ENCODE data around the gene CTNND2.

Gene CTNND2

GRCh38 chr5:11224436-11225187, 679.6 kb downstream of the CTNND2 start:
- DNase-seq, result no peak

- DNase-seq, result no peak
These were observed 682.1 kb downstream of the CTNND2 start for GRCh38 chr5:11222169-11222568.

GRCh38 chr5:11214864-11215644, 689.2 kb downstream of the CTNND2 start:
- no peak for DNase-seq

GRCh38 chr5:11212706-11213105, 691.5 kb downstream of the CTNND2 start:
- no peak for DNase-seq

- DNase-seq, result no peak
These were observed 706.5 kb downstream of the CTNND2 start for GRCh38 chr5:11197726-11198125.

DNA sequence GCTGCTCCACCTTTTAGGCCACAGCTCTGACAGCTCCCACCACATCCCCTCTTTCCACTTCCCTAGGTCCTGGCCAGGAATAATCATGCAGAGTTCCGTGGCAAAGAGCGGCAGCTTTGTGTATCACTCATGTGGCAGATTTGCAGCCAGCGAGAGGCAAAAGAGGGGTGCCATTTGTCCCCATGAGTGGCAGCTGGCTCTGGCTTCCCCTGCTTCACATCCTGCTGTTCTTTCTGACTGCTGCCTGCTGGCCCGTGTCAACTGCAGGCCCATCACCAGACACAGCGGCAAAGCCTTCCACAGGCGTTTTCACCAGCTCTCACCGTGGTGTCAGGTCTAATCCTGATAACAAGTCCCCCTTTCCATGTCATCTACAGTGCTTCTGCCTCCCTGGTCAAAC, 712.6 kb downstream of the CTNND2 start:
- DNase-seq, result no peak

- no peak for DNase-seq
These were observed 721.7 kb downstream of the CTNND2 start for GRCh38 chr5:11182441-11183080.

GRCh38 chr5:11181940-11182339, 722.3 kb downstream of the CTNND2 start:
- no peak for DNase-seq

- no peak for DNase-seq
These were observed 723.4 kb downstream of the CTNND2 start for GRCh38 chr5:11180890-11181289.

DNA sequence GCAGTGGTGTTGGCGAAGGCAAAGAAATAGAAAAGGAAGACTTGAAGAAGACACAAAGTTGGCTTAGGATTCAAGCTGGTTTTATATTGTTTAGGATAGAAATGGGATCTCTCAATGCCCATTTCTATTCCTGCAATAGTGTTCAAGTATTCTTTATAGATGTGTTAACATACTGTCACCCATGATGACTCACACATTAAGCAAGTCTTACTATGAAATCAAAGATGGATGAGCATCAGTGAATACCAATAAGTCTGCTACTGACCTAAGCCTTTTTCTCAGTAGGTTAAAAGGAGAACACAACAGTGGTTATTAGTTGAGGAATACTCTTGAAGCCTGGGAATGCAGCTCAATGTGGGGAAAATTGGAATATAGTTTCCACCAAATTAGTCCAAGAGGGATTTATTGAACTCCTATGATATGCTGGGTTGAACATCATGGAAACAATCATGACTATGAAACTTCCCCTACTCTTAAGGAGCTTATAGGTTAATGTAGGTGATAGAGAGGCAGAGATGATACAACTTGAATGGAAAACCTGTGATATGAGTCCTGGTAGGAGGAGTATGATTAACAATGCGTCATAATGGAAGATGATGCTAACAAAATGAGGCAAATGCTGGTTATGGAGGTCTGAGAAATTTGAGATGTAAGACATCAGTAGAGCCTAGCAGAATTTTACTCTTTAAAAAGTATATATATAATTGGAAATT, 726.1 kb downstream of the CTNND2 start:
- no peak for DNase-seq

GRCh38 chr5:11174591-11174990, 729.7 kb downstream of the CTNND2 start:
- no peak for DNase-seq

DNA sequence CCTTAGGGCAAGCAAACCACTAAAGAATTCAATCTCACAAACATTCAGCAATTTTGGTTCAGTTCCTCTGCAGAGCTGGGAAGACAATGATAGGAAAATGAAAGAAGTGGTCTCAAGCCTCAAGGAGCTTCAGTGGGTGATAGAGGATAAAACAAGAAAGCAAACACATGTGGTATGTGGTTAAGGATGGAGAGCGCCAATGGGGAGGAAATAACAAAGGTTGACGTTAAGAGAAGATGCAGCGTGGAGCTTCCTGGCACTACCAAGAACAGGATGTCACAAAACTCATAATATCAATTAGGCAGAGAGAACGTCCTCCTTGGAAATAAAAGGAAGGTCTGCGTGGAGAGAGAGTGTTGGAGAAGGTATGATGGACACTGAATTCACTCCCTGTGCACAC, 731.8 kb downstream of the CTNND2 start:
- no peak for DNase-seq

DNA sequence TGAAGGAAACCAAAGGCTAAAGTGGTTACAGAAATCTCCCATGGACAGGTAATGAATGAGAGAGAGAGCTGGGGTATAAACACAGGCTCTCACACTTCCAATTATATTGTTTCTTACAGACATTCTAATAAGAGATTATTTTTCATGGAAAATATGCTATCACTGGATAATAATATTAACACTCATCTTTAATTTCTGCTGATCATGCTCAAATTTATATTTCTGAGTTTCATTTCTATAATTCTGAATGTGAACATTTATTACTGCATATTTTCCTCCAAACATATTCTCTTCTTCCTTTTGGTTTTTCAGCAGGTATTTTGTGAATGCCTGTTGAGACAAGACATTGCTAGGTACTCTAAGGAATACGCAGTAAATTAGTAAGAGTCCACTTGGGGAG, 733.0 kb downstream of the CTNND2 start:
- DNase-seq, result no peak

- no peak for DNase-seq
These were observed 737.3 kb downstream of the CTNND2 start for GRCh38 chr5:11166923-11167322.

GRCh38 chr5:11164531-11165294, 739.5 kb downstream of the CTNND2 start:
- DNase-seq, result no peak

DNA sequence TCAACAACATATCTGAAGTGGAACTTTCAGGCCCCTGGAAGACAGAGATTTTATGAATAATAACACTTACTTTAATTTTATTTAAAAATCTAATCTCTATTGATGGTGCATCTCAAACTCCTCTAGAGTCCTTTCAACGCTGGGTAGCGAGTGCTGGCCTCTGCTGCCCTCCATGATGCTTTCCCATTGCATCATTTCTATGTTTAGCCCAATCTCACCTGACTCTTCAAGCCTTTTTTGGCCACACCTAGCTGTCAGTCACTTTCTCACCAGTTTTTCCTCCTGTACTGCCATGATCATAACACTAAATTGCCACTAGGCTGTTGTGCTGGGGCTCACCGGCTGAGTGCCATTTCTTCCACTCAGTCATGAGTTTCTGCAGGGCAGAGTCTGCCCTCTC, 747.1 kb downstream of the CTNND2 start:
- DNase-seq, result no peak

DNA sequence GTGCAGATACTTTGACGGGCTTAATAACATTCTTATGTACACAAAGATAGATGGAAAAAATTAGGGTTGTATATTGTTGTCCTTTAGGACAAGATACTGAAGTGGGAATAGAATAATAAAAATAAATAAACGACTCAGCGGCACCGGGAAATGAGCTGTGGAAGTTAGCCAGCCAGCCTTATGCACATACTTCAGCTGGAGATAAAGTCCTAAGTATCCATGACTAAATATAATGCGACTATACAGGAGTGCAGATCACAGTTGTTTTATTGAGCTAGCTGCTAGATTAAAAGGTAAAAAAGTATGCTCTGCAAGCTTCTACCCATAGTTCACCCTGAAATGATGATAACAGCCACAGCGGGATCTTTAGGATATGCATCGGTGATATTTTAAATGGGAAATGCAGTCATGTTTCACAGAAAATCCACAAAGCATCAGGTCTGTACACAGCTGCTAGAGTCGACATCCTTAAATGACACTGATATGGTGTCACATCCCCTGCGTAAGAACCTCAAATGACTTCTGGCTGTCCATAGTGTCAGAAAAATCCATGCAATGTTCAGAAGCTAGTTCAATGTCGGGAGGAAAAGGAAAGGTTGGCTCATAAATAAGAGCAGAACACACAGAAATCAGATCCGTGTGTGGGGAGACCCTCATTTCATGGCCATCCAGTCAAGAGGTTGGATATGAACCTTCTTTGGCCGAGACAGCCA, 750.4 kb downstream of the CTNND2 start:
- DNase-seq, result no peak

GRCh38 chr5:11152368-11152767, 751.9 kb downstream of the CTNND2 start:
- no peak for DNase-seq

DNA sequence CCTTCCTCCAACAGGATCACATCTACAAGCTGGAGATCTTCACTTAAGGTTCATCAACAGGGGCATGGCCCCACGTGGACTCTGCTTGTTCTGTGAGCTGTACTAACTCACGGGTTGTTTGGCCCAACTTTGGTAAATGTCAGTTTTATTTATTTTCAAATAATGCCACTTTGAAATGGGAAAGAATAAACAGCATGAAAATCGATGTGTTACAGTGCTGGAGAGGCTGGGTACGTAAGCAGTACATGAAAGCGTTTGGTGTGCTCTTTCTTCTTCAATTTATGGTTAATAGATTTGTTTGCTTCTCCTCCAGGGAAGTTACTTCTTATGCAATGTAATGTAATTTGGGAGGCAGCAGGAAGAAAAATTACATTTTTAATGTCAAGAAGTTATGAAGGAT, 753.3 kb downstream of the CTNND2 start:
- DNase-seq, result no peak

DNA sequence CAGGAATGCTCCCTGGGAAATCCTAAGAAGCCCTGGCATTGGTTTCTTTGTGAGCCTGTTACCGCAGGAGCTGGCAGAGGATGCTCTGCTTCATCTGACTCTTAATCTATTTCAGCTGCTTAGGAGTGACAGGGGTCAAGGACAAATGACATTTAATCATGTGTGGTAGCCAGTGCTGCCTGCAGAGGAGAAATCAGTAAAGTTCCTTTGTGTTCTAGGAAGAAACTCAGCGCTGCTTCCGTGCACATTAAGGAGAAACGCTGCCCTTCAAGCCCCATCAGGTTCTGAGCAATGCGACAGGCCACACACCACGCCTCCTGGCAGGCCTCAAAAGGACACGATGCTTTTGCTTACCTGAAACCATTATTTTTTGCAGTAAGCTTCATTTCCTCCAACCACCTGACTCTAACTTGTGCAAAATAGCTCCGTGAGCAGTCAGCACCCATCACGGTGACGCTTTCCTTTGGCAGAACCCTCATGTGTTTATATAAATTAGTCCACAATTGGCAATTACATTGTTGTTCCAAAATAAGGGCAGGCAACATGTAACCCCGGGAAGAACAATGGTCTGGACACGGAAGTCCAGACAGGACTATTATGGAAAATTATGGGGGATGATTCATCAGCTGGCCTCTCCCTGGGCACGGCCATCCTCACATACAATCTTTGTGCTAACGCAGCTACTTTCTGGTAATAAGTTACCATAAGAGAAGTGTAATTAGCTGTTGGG, 755.3 kb downstream of the CTNND2 start:
- no peak for DNase-seq

DNA sequence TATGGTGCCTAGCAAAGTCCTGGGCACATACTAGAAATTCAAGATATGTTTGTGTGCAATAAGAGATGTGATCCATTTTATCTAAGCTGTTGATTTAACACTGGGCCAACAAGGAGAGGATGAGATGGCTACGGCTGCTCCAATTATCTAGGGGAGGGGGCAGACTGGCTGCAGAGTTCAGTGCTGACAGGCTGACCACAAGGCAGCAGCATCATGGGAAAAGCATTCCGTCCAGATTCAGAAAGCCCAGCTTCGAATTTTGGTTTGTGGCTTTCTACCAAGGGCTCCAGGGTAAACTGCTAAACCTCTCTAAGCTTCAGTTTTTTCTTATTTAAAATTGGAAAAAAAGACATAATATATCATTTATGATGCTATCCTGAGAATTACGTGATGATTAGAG, 758.1 kb downstream of the CTNND2 start:
- no peak for DNase-seq

Data from stimulated activated CD4-positive, alpha-beta T cell treated with anti-CD3 and anti-CD28 coated beads, Interleukin-2, amount 100 ng/mL, for 48 hours (primary cell).